Measurements from ENCODE around the gene TACC2.

TACC2 gene

GRCh38 chr10:122170802-122171201, 181.8 kb downstream of the TACC2 start:
- Histone ChIP-seq H2BK5ac (ENCODE audit: low read depth, low read length, poor library complexity, severe bottlenecking) (no peak overlapping the region), H3K23ac (ENCODE audit: low read length in 2 of 2) (no peak overlapping the region)
- 87% methylated on average over 6 of the region's 7 CpGs for WGBS

GRCh38 chr10:122171302-122172075, 182.5 kb downstream of the TACC2 start:
- Histone ChIP-seq H3K4ac (ENCODE audit: low read depth in 1 of 2, low read length in 2 of 2) (no peak overlapping the region), H2BK12ac (ENCODE audit: low read length in 2 of 2) (no peak overlapping the region), H3K79me1 (replicated peaks; ENCODE audit: low read length, poor library complexity, severe bottlenecking) (peaks cover 49% of the 10 kb centered on the region), H2BK120ac (ENCODE audit: low read depth, low read length) (no peak overlapping the region), H3K4me2 (ENCODE audit: low read length, poor library complexity, severe bottlenecking) (no peak overlapping the region), H2AFZ (ENCODE audit: low read depth, low read length) (no peak overlapping the region), H4K91ac (ENCODE audit: low read length) (no peak overlapping the region), H4K8ac (ENCODE audit: low read length) (no peak overlapping the region), H3K9me3 (ENCODE audit: control insufficient read depth, low read length) (no peaks in the 10 kb centered on the region), H3K4me3 (ENCODE audit: insufficient read depth in 1 of 2, low read depth in 1 of 2, low read length in 2 of 2) (no peak overlapping the region), H3K9ac (ENCODE audit: low read length) (no peak overlapping the region), H2BK15ac (ENCODE audit: low read depth, poor library complexity, severe bottlenecking) (no peak overlapping the region), H3K27ac (ENCODE audit: low read length, poor library complexity, severe bottlenecking) (no peak overlapping the region), H3K23ac (ENCODE audit: low read length in 2 of 2) (no peak overlapping the region), H3K14ac (ENCODE audit: low read length in 2 of 2) (no peak overlapping the region), H3K4me1 (ENCODE audit: control insufficient read depth, insufficient read depth, low read depth, low read length) (peaks cover 15% of the 10 kb centered on the region), H2AK5ac (ENCODE audit: low read length, severe bottlenecking) (no peak overlapping the region), H3K18ac (ENCODE audit: low read depth in 1 of 2, low read length in 2 of 2) (no peak overlapping the region), H3K36me3 (ENCODE audit: control insufficient read depth in 1 of 2, insufficient read depth in 2 of 2, low read depth in 1 of 2, low read length in 2 of 2) (no peaks in the 10 kb centered on the region), H2BK5ac (ENCODE audit: low read depth, low read length, poor library complexity, severe bottlenecking) (no peak overlapping the region), H3K27me3 (ENCODE audit: control insufficient read depth in 1 of 2, insufficient read depth in 1 of 2, low read length in 2 of 2) (no peaks in the 10 kb centered on the region)
- 68% methylated on average over 4 of the region's 7 CpGs for WGBS
- DNase-seq, result no peak

More at GRCh38 chr10:122170802-122171201, 181.8 kb downstream of the TACC2 start:
- H3K4me1 ChIP-seq (ENCODE audit: control insufficient read depth, insufficient read depth, low read depth, low read length), result peaks cover 15% of the 10 kb centered on the region
- H2BK15ac ChIP-seq (ENCODE audit: low read depth, poor library complexity, severe bottlenecking), result no peak overlapping the region
- H3K14ac ChIP-seq (ENCODE audit: low read length in 2 of 2), result no peak overlapping the region
- no peaks in the 10 kb centered on the region for H3K27me3 ChIP-seq (ENCODE audit: control insufficient read depth in 1 of 2, insufficient read depth in 1 of 2, low read length in 2 of 2)
- H3K27ac ChIP-seq (ENCODE audit: low read length, poor library complexity, severe bottlenecking), result no peak overlapping the region
- H3K9ac ChIP-seq (ENCODE audit: low read length), result no peak overlapping the region
- no peak overlapping the region for H2AK5ac ChIP-seq (ENCODE audit: low read length, severe bottlenecking)
- no peak overlapping the region for H3K4ac ChIP-seq (ENCODE audit: low read depth in 1 of 2, low read length in 2 of 2)
- no peak overlapping the region for H2AFZ ChIP-seq (ENCODE audit: low read depth, low read length)
- no peak for DNase-seq
- H2BK12ac ChIP-seq (ENCODE audit: low read length in 2 of 2), result no peak overlapping the region
- H3K36me3 ChIP-seq (ENCODE audit: control insufficient read depth in 1 of 2, insufficient read depth in 2 of 2, low read depth in 1 of 2, low read length in 2 of 2), result no peaks in the 10 kb centered on the region
- H3K79me1 ChIP-seq (replicated peaks; ENCODE audit: low read length, poor library complexity, severe bottlenecking), result peaks cover 53% of the 10 kb centered on the region
- no peak overlapping the region for H3K4me3 ChIP-seq (ENCODE audit: insufficient read depth in 1 of 2, low read depth in 1 of 2, low read length in 2 of 2)
- no peak overlapping the region for H4K8ac ChIP-seq (ENCODE audit: low read length)
- H3K4me2 ChIP-seq (ENCODE audit: low read length, poor library complexity, severe bottlenecking), result no peak overlapping the region
- H2BK120ac ChIP-seq (ENCODE audit: low read depth, low read length), result no peak overlapping the region
- H3K18ac ChIP-seq (ENCODE audit: low read depth in 1 of 2, low read length in 2 of 2), result no peak overlapping the region
- H3K9me3 ChIP-seq (ENCODE audit: control insufficient read depth, low read length), result no peaks in the 10 kb centered on the region
- H4K91ac ChIP-seq (ENCODE audit: low read length), result no peak overlapping the region

GRCh38 chr10:122172361-122173008, 183.5 kb downstream of the TACC2 start:
- Histone ChIP-seq H3K9me3 (ENCODE audit: control insufficient read depth, low read length) (no peaks in the 10 kb centered on the region), H2AK5ac (ENCODE audit: low read length, severe bottlenecking) (no peak overlapping the region), H3K79me1 (replicated peaks; ENCODE audit: low read length, poor library complexity, severe bottlenecking) (peaks cover 43% of the 10 kb centered on the region), H3K14ac (ENCODE audit: low read length in 2 of 2) (no peak overlapping the region), H2AFZ (ENCODE audit: low read depth, low read length) (no peak overlapping the region), H3K4me2 (ENCODE audit: low read length, poor library complexity, severe bottlenecking) (no peak overlapping the region), H2BK12ac (ENCODE audit: low read length in 2 of 2) (no peak overlapping the region), H3K18ac (ENCODE audit: low read depth in 1 of 2, low read length in 2 of 2) (peak overlapping the region in 1 of 2 experiments; percentile 37), H4K91ac (ENCODE audit: low read length) (no peak overlapping the region), H3K9ac (ENCODE audit: low read length) (no peak overlapping the region), H2BK15ac (ENCODE audit: low read depth, poor library complexity, severe bottlenecking) (no peak overlapping the region), H3K27ac (ENCODE audit: low read length, poor library complexity, severe bottlenecking) (no peak overlapping the region), H3K27me3 (ENCODE audit: control insufficient read depth in 1 of 2, insufficient read depth in 1 of 2, low read length in 2 of 2) (no peaks in the 10 kb centered on the region), H3K4me1 (ENCODE audit: control insufficient read depth, insufficient read depth, low read depth, low read length) (peaks cover 15% of the 10 kb centered on the region), H4K8ac (ENCODE audit: low read length) (peak overlapping the region; percentile 2), H3K4ac (ENCODE audit: low read depth in 1 of 2, low read length in 2 of 2) (no peak overlapping the region), H2BK120ac (ENCODE audit: low read depth, low read length) (no peak overlapping the region), H3K4me3 (ENCODE audit: insufficient read depth in 1 of 2, low read depth in 1 of 2, low read length in 2 of 2) (no peak overlapping the region), H3K23ac (ENCODE audit: low read length in 2 of 2) (no peak overlapping the region), H3K36me3 (ENCODE audit: control insufficient read depth in 1 of 2, insufficient read depth in 2 of 2, low read depth in 1 of 2, low read length in 2 of 2) (no peaks in the 10 kb centered on the region), H2BK5ac (ENCODE audit: low read depth, low read length, poor library complexity, severe bottlenecking) (no peak overlapping the region)
- DNase-seq, result no peak
- 91% methylated on average over 12 of the region's 12 CpGs for WGBS

GRCh38 chr10:122173337-122173736, 184.4 kb downstream of the TACC2 start:
- H2BK12ac ChIP-seq (ENCODE audit: low read length in 2 of 2), result peak overlapping the region in 1 of 2 experiments; percentile 0

More at GRCh38 chr10:122173337-122173736, 184.4 kb downstream of the TACC2 start:
- no peak overlapping the region for H3K27ac ChIP-seq (ENCODE audit: low read length, poor library complexity, severe bottlenecking)
- 97% methylated on average over 7 of the region's 7 CpGs for WGBS
- no peak overlapping the region for H2AK5ac ChIP-seq (ENCODE audit: low read length, severe bottlenecking)
- H3K4me2 ChIP-seq (ENCODE audit: low read length, poor library complexity, severe bottlenecking), result no peak overlapping the region
- H2BK120ac ChIP-seq (ENCODE audit: low read depth, low read length), result no peak overlapping the region
- no peaks in the 10 kb centered on the region for H3K27me3 ChIP-seq (ENCODE audit: control insufficient read depth in 1 of 2, insufficient read depth in 1 of 2, low read length in 2 of 2)
- H4K91ac ChIP-seq (ENCODE audit: low read length), result no peak overlapping the region
- no peak overlapping the region for H3K18ac ChIP-seq (ENCODE audit: low read depth in 1 of 2, low read length in 2 of 2)
- no peak overlapping the region for H2BK5ac ChIP-seq (ENCODE audit: low read depth, low read length, poor library complexity, severe bottlenecking)
- no peak for DNase-seq
- H3K4ac ChIP-seq (ENCODE audit: low read depth in 1 of 2, low read length in 2 of 2), result no peak overlapping the region
- no peak overlapping the region for H2BK15ac ChIP-seq (ENCODE audit: low read depth, poor library complexity, severe bottlenecking)
- H3K23ac ChIP-seq (ENCODE audit: low read length in 2 of 2), result no peak overlapping the region
- H3K9ac ChIP-seq (ENCODE audit: low read length), result no peak overlapping the region
- peaks cover 15% of the 10 kb centered on the region for H3K4me1 ChIP-seq (ENCODE audit: control insufficient read depth, insufficient read depth, low read depth, low read length)
- no peaks in the 10 kb centered on the region for H3K9me3 ChIP-seq (ENCODE audit: control insufficient read depth, low read length)
- no peak overlapping the region for H2AFZ ChIP-seq (ENCODE audit: low read depth, low read length)
- H3K36me3 ChIP-seq (ENCODE audit: control insufficient read depth in 1 of 2, insufficient read depth in 2 of 2, low read depth in 1 of 2, low read length in 2 of 2), result no peaks in the 10 kb centered on the region
- H3K79me1 ChIP-seq (replicated peaks; ENCODE audit: low read length, poor library complexity, severe bottlenecking), result peaks cover 40% of the 10 kb centered on the region
- H3K14ac ChIP-seq (ENCODE audit: low read length in 2 of 2), result no peak overlapping the region
- H3K4me3 ChIP-seq (ENCODE audit: insufficient read depth in 1 of 2, low read depth in 1 of 2, low read length in 2 of 2), result no peak overlapping the region
- no peak overlapping the region for H4K8ac ChIP-seq (ENCODE audit: low read length)

Measured in mesenchymal stem cell (in vitro differentiated cells and primary cell).